Sigmoid colon (tissue), 7 donors: ENCODE data around the gene GSTO1. TPM values are rescaled to one million over a fixed set of nuclear protein-coding genes. Genes with fewer than 3 reads are reported as not detected.

Experiments
- DNase-seq: peaks from one replicate; pipeline ENCODE4 v3.0.0-alpha.2; 2019
- H3K27ac ChIP-seq, 4 donors: fragments of 200-600 bp; sonication (generic); one replicate each; pipeline ENCODE4 v1.5.1; 2016 to 2019; ENCODE audit warnings: mild to moderate bottlenecking in 1 of 4
- H3K27me3 ChIP-seq, 3 donors: fragments of 200-600 bp; sonication (generic); one replicate each; pipeline ENCODE4 v1.5.1; 2019; ENCODE audit warnings: mild to moderate bottlenecking in 1 of 3
- H3K36me3 ChIP-seq, 4 donors: fragments of 200-600 bp; sonication (generic); one replicate each; pipeline ENCODE4 v1.5.1; 2016 to 2019
- H3K4me1 ChIP-seq, 4 donors: fragments of 200-600 bp; sonication (generic); one replicate each; pipeline ENCODE4 v1.5.1; 2017 to 2019
- H3K4me3 ChIP-seq, 4 donors: fragments of 200-600 bp; sonication (generic); one replicate each; pipeline ENCODE4 v1.5.1; 2017 to 2019; ENCODE audit warnings: mild to moderate bottlenecking in 2 of 4, moderate library complexity in 1 of 4
- H3K9me3 ChIP-seq, 4 donors: fragments of 200-600 bp in 3 of 4; sonication (generic) in 3 of 4; one replicate each; pipeline versions ENCODE4 v1.5.1 to v1.6.1; 2013 to 2019
- CTCF ChIP-seq, 4 experiments: fragments of 450-650 bp in 3 of 4; fragments of 200-600 bp in 1 of 4; IDR thresholded peaks; one replicate each; pipeline ENCODE4 v1.5.1; 2016 to 2019; ENCODE audit warnings: antibody characterized with exemption in 4 of 4, mild to moderate bottlenecking in 3 of 4, moderate library complexity in 2 of 4
- EP300 ChIP-seq, 4 donors: sonication (generic); formaldehyde crosslinking; IDR thresholded peaks; one replicate each; pipeline ENCODE4 v1.6.1; 2017; ENCODE audit warnings: antibody characterized with exemption in 4 of 4
- POLR2A ChIP-seq, 2 donors: fragments of 450-650 bp; IDR thresholded peaks; one replicate each; pipeline ENCODE4 v1.6.1; 2016; ENCODE audit warnings: antibody characterized with exemption in 2 of 2, mild to moderate bottlenecking in 2 of 2, moderate library complexity in 2 of 2
- POLR2AphosphoS5 ChIP-seq, 4 donors: sonication (generic); formaldehyde crosslinking; IDR thresholded peaks; one replicate each; pipeline ENCODE4 v1.6.1; 2017; ENCODE audit warnings: antibody characterized with exemption in 4 of 4
- WGBS, 2 donors: extraction: QIAGEN DNeasy Blood & Tissue Kit; methylation state at CpG; one replicate each; pipeline ENCODE4 v1.1.7; 2013; 5-methylcytosine and 5-hydroxymethylcytosine counted together
- intact Hi-C: fragments of 100-400 bp; cut with DNase I; formaldehyde crosslinking; loops from one replicate; pipeline ENCODE4 v1.15.1; 2023
- polyA plus RNA-seq, 3 donors: library from polyadenylated mRNA; stranded (reverse); fragments of 200-250 nt; gene quantifications; one replicate each; pipeline ENCODE4 v1.2.3, GENCODE V29; 2013
- total RNA-seq, 4 donors: library from RNA; depleted of rRNA; stranded (reverse); fragments of >200 nt; gene quantifications; one replicate each; pipeline ENCODE4 v1.1.0, GENCODE V29; 2016
- donor health status: healthy with polysubstance abuse.
- donor health status: Bipolar disorder and iron deficiency.
- donor health status: healthy.

Gene GSTO1
- total and polyA plus RNA-seq, 7 donors, result 77.5 to 189 (median 141) TPM

DNA sequence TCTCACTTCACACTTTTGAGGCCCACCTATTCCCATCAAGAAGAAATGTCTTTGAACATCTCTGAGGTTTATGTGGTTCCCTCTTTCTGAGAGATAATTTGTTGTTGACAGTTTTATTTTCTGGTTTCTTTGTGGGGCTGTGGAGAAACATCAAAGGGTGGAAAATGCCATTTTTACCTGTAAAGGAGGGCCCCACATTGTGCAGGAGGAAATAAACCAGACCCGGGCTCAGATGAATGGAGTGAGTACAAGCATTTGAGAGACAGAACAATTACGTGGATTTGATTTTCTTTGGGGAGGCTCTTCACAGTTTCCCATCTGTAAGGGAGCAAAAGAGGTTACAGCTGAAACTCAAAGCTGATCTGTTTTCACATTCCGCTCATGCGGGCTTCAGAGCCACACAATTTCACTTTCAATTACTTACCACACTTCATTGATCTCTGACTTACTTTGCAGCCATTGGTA, 53.8 kb downstream of the GSTO1 start:
- Histone ChIP-seq H3K9me3 (no peaks in the 10 kb centered on the region), H3K27ac (peak overlapping the region in 1 of 4 donors; percentile 17), H3K4me1 (peaks cover 0 to 17% (median 6%) of the 10 kb centered on the region in 4 donors), H3K27me3 (no peaks in the 10 kb centered on the region), H3K4me3 (no peak overlapping the region), H3K36me3 (peaks cover 0 to 26% (median 12%) of the 10 kb centered on the region in 4 donors)
- DNase-seq, result peak; percentile 29
- TF ChIP-seq EP300 (IDR thresholded peaks at IDR 0.05) (no peak), CTCF (IDR thresholded peaks at IDR 0.05) (no peak), POLR2A (IDR thresholded peaks at IDR 0.05) (no peak), POLR2AphosphoS5 (IDR thresholded peaks at IDR 0.05) (no peak)
- intact Hi-C loops, result no loop called here
- WGBS, 2 donors, result 58 to 80% methylated on average over 4 of the region's 4 CpGs

DNA sequence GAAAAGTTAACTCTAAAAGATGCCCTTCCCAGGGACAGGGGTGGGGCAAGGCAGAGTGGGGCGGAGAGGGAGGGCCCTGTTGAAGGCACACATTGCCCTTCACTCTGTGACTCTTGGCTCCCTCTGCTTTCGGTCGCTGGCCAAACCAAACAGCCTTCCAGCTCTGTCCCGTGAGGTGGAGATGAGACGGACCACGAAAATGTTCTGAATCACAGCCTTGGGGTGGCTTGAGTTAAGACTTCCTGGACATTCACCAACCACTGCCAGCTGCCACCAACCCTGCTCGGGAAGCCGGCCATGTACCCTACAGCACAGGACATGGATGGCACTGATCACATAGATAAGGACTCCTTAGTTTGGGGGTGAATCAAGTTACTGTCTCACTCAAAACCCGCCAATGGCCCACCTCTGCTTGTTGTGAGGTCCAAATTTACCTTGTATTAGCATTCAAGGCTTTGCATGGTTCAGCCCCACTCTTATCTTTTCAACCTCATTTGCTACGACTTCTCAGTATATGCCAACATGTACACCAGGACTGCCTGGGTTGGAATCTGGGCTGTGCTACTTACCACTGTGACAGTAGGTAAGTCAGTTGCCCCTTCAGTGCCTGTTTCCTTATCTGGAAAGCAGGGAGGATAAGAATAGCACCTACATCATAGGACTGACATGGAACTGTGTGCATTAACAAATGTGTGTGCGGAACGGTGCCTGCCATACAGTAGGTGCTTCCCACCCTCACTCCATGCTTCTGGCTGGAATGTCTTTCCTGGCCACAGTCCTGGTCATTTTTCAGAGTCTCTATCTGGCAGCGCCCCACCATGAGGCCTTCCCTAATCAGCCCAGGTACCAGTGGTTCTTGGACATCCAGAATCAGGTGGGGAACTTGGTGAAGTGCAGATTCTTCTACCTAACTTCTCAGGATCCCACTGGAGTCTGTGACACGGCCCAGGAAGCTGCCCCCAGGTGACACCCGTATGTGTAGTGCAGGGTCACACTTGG, 55.6 kb downstream of the GSTO1 start:
- peak; percentile 67 for DNase-seq
- intact Hi-C loops, result no loop called here
- no peaks in the 10 kb centered on the region for H3K27me3 ChIP-seq
- TF ChIP-seq POLR2A (IDR thresholded peaks at IDR 0.05), result no peak
- TF ChIP-seq EP300 (IDR thresholded peaks at IDR 0.05), result no peak
- TF ChIP-seq CTCF (IDR thresholded peaks at IDR 0.05), result no peak
- peak in 2 of 4 donors; percentile 4 to 8 for TF ChIP-seq POLR2AphosphoS5 (IDR thresholded peaks at IDR 0.05)
- H3K4me3 ChIP-seq, result no peak overlapping the region
- H3K36me3 ChIP-seq, result peaks cover 16 to 44% (median 29%) of the 10 kb centered on the region in 4 donors
- H3K4me1 ChIP-seq, result peaks cover 0 to 16% (median 6%) of the 10 kb centered on the region in 4 donors
- WGBS, 2 donors, result 89 to 92% methylated on average over 15 of the region's 15 CpGs
- peak overlapping the region in 2 of 4 donors; percentile 27 to 55 for H3K27ac ChIP-seq
- H3K9me3 ChIP-seq, result no peaks in the 10 kb centered on the region

GRCh38 chr10:104311184-104311720, 56.6 kb downstream of the GSTO1 start:
- TF ChIP-seq EP300 (IDR thresholded peaks at IDR 0.05), result no peak
- peak in 1 of 4 donors; percentile 1 for TF ChIP-seq POLR2AphosphoS5 (IDR thresholded peaks at IDR 0.05)
- DNase-seq, result peak; percentile 55
- Histone ChIP-seq H3K4me3 (no peak overlapping the region), H3K36me3 (peaks cover 19 to 49% (median 35%) of the 10 kb centered on the region in 4 donors), H3K4me1 (peaks cover 0 to 12% (median 3%) of the 10 kb centered on the region in 4 donors), H3K9me3 (no peaks in the 10 kb centered on the region), H3K27me3 (no peaks in the 10 kb centered on the region), H3K27ac (no peak overlapping the region)
- WGBS, 2 donors, result 86% methylated on average over 5 of the region's 5 CpGs
- intact Hi-C loops, result no loop called here

GRCh38 chr10:104314591-104315485, 60.1 kb downstream of the GSTO1 start:
- Histone ChIP-seq H3K36me3 (peaks cover 19 to 49% (median 35%) of the 10 kb centered on the region in 4 donors), H3K4me1 (peaks cover 0 to 47% (median 36%) of the 10 kb centered on the region in 4 donors), H3K27me3 (no peaks in the 10 kb centered on the region), H3K9me3 (no peaks in the 10 kb centered on the region), H3K4me3 (no peak overlapping the region), H3K27ac (no peak overlapping the region)
- intact Hi-C loops, result no loop called here
- TF ChIP-seq EP300 (IDR thresholded peaks at IDR 0.05), result no peak
- 95 to 96% methylated on average over 43 of the region's 43 CpGs for WGBS, 2 donors
- peak; percentile 63 for DNase-seq

GRCh38 chr10:104315486-104315921, 60.8 kb downstream of the GSTO1 start:
- Histone ChIP-seq H3K36me3 (peaks cover 19 to 49% (median 35%) of the 10 kb centered on the region in 4 donors), H3K27me3 (no peaks in the 10 kb centered on the region), H3K4me1 (peaks cover 0 to 45% (median 40%) of the 10 kb centered on the region in 4 donors), H3K27ac (peak overlapping the region in 1 of 4 donors; percentile 75), H3K4me3 (no peak overlapping the region), H3K9me3 (no peaks in the 10 kb centered on the region)
- DNase-seq, result peak; percentile 60
- TF ChIP-seq CTCF (IDR thresholded peaks at IDR 0.05), result no peak
- no peak for TF ChIP-seq POLR2A (IDR thresholded peaks at IDR 0.05)
- TF ChIP-seq EP300 (IDR thresholded peaks at IDR 0.05), result no peak
- no peak for TF ChIP-seq POLR2AphosphoS5 (IDR thresholded peaks at IDR 0.05)
- 97 to 98% methylated on average over 22 of the region's 22 CpGs for WGBS, 2 donors
- intact Hi-C loops, result no loop called here
